GM21529 (cell line): ENCODE results near the gene DTX2.
"Not testable (repeated sequence)": the region's sequence is repeated elsewhere in the genome, so short reads cannot be mapped to it uniquely, and the experiment has no call there.

ENCODE experiments used
- ATAC-seq: cut with Tn5 transposase; IDR thresholded peaks from one replicate; pipeline ENCODE4 v1.9.1; 2021; ENCODE audit not compliant: unreplicated experiment

DTX2 gene

DNA sequence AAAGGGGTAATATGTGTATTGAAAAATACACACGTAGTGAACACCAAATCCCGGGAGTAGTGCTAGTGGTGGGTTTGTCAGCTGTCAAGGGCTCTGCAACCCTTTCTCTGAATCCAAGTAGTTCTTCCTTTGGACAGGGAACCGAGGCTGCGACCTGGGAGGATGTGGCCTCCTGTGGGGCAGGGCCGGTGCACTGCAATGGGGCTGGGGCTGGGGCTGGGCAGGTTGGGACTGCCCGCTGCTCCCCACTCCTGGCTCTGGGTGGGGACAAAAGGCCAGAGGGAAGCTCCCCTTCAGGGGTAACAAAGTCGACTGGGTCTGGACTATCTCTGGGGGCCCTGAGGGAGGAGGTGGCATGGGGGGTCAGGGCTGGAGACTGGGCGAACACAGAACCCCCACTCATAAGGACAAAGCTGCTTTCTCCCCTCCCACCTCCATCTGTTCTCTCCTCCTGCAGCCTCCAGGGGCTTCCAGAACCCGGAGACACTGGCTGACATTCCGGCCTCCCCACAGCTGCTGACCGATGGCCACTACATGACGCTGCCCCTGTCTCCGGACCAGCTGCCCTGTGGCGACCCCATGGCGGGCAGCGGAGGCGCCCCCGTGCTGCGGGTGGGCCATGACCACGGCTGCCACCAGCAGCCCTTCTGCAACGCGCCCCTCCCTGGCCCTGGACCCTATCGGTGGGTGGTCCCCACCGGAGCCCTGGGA lies 49.8 kb downstream of the DTX2 start:
- not testable (repeated sequence) for ATAC-seq

GRCh38 chr7:76511911-76512885 lies 50.7 kb downstream of the DTX2 start:
- ATAC-seq = not testable (repeated sequence)

- no peak for ATAC-seq
Observed at GRCh38 chr7:76512941-76513816, 51.7 kb downstream of the DTX2 start.

- no peak for ATAC-seq
Observed at GRCh38 chr7:76513817-76514799, 52.6 kb downstream of the DTX2 start.

DNA sequence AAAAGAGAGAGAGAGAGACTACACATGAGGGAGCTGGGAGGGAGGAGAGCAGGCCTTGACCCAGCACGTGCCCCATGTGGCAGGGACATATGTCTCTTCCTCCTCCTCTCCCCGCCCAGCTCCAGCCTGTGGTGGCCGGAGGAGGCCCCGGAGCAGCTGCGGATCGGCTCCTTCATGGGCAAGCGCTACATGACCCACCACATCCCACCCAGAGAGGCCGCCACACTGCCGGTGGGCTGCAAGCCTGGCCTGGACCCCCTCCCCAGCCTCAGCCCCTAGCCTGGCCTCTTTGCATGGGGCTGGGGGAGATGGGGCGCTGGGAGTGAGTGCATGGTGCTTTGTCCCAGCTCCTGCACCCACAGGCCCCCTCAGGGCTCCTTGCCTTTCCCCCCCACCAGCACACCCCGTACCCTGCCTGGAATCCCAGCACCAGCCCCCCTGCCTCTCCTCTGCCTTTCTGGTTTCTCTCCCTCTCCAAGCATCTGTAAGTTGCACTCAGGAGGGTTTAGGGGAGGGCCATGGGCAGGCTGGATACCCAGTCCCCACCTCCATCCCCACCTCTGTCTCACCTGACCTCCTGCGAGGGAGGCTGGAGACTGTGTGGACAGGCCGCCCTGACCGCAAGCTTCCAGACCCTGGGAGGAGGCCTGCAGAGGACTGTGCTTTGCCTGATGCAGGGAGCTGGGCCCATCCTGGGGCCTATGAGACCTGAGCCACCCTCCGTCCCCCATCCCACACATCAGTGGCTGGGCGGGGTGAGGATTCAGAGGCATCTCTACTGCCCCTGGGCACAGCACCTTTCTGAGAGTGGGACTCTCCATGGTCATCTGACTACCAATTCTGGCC lies 53.6 kb downstream of the DTX2 start:
- no peak for ATAC-seq

DNA sequence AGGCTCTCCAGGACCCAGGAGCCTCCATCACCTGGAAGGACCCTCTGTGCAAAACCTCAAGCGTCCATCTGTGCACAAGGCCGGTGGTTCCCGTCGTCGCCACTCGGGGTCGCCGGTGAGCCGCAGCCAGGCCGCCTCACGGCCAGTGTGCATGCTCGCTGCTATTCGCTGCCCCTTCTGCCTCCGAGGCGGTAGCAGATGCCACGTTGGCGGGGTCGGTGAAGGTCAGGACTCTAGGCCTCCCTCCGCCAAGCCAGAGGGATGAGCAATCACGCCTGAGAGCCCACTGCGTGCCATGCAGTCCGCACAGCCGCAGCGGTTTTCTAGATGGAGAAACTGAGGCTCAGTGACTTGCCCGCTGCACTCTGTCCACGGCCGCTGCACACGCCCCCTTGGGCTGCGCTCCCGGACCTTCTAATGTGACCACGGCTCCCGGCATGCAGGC lies 54.5 kb downstream of the DTX2 start:
- no peak for ATAC-seq

- ATAC-seq = not testable (repeated sequence)
Observed at GRCh38 chr7:76516932-76517331, 55.4 kb downstream of the DTX2 start.

- ATAC-seq = not testable (repeated sequence)
Observed at GRCh38 chr7:76526183-76526582, 64.7 kb downstream of the DTX2 start.

DNA sequence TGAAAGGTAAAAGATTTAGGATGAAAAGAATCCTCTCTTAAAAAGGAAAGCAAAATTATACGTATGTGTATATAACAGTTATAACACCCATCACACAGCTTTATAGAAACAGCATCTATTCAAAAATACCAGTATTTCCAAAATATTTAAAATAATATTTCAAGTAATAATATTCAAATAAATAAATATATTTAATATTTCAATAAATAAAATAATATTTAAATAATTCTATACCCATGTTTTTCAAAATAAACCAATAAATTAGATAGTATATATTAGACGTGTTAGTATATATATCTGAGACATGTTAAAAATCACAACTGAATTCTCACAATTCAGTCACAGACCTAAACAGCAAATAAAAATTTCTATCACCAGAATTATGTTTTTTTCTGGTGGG lies 70.1 kb downstream of the DTX2 start:
- not testable (repeated sequence) for ATAC-seq

DNA sequence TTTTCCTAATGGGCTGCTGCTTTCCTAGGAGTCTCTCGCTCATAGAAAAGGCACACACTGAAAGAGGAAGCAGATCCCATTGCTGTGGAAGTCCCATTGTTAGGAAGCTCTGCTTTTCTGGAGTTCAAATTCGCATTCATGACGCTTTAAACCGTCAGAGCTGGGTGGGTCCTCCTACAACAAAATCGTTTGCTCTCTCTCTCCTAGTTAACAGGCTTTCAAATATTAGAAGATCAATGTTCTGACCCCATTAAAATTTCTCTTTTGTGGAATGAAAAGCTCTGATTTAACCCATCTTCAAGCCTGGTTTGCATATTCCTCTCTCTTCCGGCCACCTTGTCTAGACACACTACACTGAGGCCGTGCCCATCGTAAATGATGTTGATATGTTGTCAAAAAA lies 81.7 kb downstream of the DTX2 start, which contains the start of gene SPDYE16:
Gene SPDYE16 (minus strand): TSS at position 101 of the 400 bp plus-strand sequence. CDS start 1,838 bp downstream, outside the sequence.
- not testable (repeated sequence) for ATAC-seq

DNA sequence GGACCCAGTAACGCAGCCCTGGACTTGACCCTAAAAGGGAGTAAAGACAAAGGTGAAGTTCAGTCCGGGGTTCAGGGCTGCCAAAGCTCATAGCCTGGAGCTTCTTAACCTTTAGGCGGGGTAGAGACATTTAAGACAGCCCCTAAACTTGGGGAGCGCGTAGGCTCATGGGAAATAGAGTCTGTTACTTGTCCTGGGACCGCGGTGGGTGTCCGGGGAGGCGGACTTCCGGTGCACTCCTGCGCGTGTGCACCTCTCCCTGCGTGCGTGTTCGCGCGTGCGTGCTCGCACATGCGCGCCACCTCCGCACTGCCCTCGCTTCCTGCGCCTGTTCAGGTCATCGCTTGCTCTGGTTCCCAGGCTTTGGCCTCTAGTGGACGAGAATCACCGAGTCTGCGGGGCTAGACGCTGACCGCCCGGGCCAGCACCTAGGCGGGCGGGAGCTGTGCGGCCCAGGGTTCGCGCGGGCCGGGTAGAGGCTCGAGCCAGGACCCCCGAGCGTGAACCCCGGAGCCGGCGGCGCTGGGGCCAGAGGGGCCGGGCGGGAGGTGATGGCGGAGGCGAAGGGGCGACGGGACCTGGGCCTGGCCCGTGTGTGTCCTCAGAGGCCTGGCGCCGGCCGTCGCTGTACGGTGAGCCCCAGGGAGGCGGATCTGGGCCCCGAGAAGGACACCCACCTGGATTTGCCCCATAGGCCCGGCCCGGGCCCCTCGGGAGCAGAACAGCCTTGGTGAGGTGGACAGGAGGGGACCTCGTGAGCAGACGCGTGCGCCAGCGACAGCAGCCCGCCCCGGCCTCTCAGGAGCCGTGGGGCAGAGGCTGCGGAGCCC lies 87.7 kb downstream of the DTX2 start:
- ATAC-seq = peak; percentile 99

GRCh38 chr7:76549855-76550248 lies 88.3 kb downstream of the DTX2 start:
- ATAC-seq = not testable (repeated sequence)

DNA sequence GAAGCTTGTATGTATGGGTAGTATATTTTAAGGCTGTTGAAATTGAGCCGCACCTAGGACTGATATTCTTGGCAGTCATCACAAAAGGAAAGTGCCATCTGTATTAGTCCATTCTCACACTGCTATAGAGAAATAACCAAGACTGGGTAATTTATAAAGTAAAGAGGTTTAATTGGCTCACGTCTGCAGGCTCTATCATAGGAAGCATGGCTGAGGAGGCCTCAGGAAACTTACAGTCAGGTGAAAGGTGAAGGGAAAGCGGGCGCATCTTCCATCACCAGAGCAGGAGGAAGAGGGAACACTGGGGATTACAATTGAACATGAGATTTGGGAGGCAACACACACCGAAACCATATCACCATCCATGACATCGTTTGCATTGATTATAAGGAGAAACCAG lies 90.5 kb downstream of the DTX2 start:
- not testable (repeated sequence) for ATAC-seq
